A549 treated with CpdA at 1 μM for 4 hours (cell line): ENCODE results near the gene TUSC1. TPM values are rescaled to one million over a fixed set of nuclear protein-coding genes. Genes with fewer than 3 reads are reported as not detected.

Experiments
- total RNA-seq: library from RNA; stranded (reverse); fragments of 200-300 nt; extraction: Qiagen RNA extraction; gene quantifications from 5 replicates; pipeline ENCODE4 v1.2.3, GENCODE V29; 2022; ENCODE audit warnings: low read depth

TUSC1 gene
- total RNA-seq = 4.8 to 9.0 TPM (median 7.1 TPM) in 5 replicates

DNA sequence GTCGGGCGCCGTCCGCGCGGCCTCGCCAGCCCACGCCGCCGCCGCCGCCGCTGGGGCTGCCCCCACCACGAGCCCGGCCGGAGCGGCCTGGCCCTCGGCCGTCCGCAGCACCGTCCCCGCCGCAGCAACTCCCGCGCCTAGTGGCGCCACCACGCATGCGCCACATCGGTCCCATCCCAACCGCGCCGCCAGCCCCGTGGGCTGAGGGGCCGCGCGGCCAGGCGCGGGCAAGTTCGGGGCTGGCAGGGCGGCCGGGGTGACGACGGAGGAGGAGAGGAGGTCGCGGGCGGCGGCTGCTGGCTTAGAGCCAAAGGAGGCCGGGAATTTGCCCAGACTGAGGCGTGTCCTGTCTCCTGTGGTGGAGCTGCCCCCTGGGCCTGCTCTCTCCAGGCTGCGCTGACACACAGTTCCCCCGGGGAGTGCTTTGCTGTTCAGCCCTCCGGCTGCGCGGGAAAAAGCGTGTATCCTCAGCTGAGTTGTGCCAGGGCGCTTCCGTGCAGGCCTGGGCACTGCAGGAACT is at the start of gene TUSC1:
TSS of gene TUSC1 (minus strand) at position 298 of the 520 bp plus-strand sequence. CDS start at position 166, 132 bp downstream.

